ENCODE measurements around the gene MRPS27.

The MRPS27 gene

GRCh38 chr5:72195581-72195980 lies 124.5 kb downstream of the MRPS27 start:
- TF ChIP-seq CREB1 (IDR thresholded peaks at IDR 0.05; ENCODE audit: low read depth), result no peak
- TF ChIP-seq USF1 (IDR thresholded peaks at IDR 0.05), result no peak
- no peak for TF ChIP-seq EP300 (IDR thresholded peaks at IDR 0.05; ENCODE audit: borderline replicate concordance)
- TF ChIP-seq TCF12 (IDR thresholded peaks at IDR 0.05; ENCODE audit: low read depth), result no peak
- no peak for TF ChIP-seq MAX (IDR thresholded peaks at IDR 0.05)

GRCh38 chr5:72194846-72195245 lies 125.2 kb downstream of the MRPS27 start:
- TF ChIP-seq NFIC (IDR thresholded peaks at IDR 0.05) (no peak), CREB1 (IDR thresholded peaks at IDR 0.05; ENCODE audit: low read depth) (no peak), EP300 (IDR thresholded peaks at IDR 0.05; ENCODE audit: borderline replicate concordance) (no peak), MAX (IDR thresholded peaks at IDR 0.05) (no peak), ZBTB7A (IDR thresholded peaks at IDR 0.05; ENCODE audit: low read depth) (no peak), TEAD4 (IDR thresholded peaks at IDR 0.05) (no peak), FOXM1 (IDR thresholded peaks at IDR 0.05; ENCODE audit: borderline replicate concordance, low read depth) (no peak)

GRCh38 chr5:72191404-72191803 lies 128.6 kb downstream of the MRPS27 start:
- no peak for TF ChIP-seq RAD21 (IDR thresholded peaks at IDR 0.05; ENCODE audit: low read depth)
- TF ChIP-seq EP300 (IDR thresholded peaks at IDR 0.05; ENCODE audit: borderline replicate concordance), result no peak
- no peak for TF ChIP-seq NFIC (IDR thresholded peaks at IDR 0.05)
- no peak for TF ChIP-seq TEAD4 (IDR thresholded peaks at IDR 0.05)
- no peak for TF ChIP-seq EGR1 (IDR thresholded peaks at IDR 0.05)
- no peak for TF ChIP-seq ZBTB7A (IDR thresholded peaks at IDR 0.05; ENCODE audit: low read depth)
- no peak for TF ChIP-seq REST (IDR thresholded peaks at IDR 0.05; ENCODE audit: low read depth)
- no peak for TF ChIP-seq YY1 (IDR thresholded peaks at IDR 0.05; ENCODE audit: low read depth)
- TF ChIP-seq USF1 (IDR thresholded peaks at IDR 0.05), result no peak
- no peak for TF ChIP-seq TAF1 (IDR thresholded peaks at IDR 0.05; ENCODE audit: low read depth)
- no peak for TF ChIP-seq CEBPB (IDR thresholded peaks at IDR 0.05)
- no peak for TF ChIP-seq MAX (IDR thresholded peaks at IDR 0.05)
- no peak for TF ChIP-seq TCF12 (IDR thresholded peaks at IDR 0.05; ENCODE audit: low read depth)
- TF ChIP-seq CREB1 (IDR thresholded peaks at IDR 0.05; ENCODE audit: low read depth), result no peak
- TF ChIP-seq FOXM1 (IDR thresholded peaks at IDR 0.05; ENCODE audit: borderline replicate concordance, low read depth), result no peak

GRCh38 chr5:72189146-72189545 lies 130.9 kb downstream of the MRPS27 start:
- TF ChIP-seq CEBPB (IDR thresholded peaks at IDR 0.05) (no peak), TEAD4 (IDR thresholded peaks at IDR 0.05) (no peak), MAX (IDR thresholded peaks at IDR 0.05) (no peak), EP300 (IDR thresholded peaks at IDR 0.05; ENCODE audit: borderline replicate concordance) (no peak), ZBTB7A (IDR thresholded peaks at IDR 0.05; ENCODE audit: low read depth) (no peak), FOXM1 (IDR thresholded peaks at IDR 0.05; ENCODE audit: borderline replicate concordance, low read depth) (no peak), YY1 (IDR thresholded peaks at IDR 0.05; ENCODE audit: low read depth) (no peak), NFIC (IDR thresholded peaks at IDR 0.05) (no peak), TAF1 (IDR thresholded peaks at IDR 0.05; ENCODE audit: low read depth) (no peak), TCF12 (IDR thresholded peaks at IDR 0.05; ENCODE audit: low read depth) (no peak), USF1 (IDR thresholded peaks at IDR 0.05) (no peak), REST (IDR thresholded peaks at IDR 0.05; ENCODE audit: low read depth) (no peak), RAD21 (IDR thresholded peaks at IDR 0.05; ENCODE audit: low read depth) (no peak), EGR1 (IDR thresholded peaks at IDR 0.05) (no peak), CREB1 (IDR thresholded peaks at IDR 0.05; ENCODE audit: low read depth) (no peak)

GRCh38 chr5:72188166-72188565 lies 131.9 kb downstream of the MRPS27 start:
- TF ChIP-seq MAX (IDR thresholded peaks at IDR 0.05) (no peak), REST (IDR thresholded peaks at IDR 0.05; ENCODE audit: low read depth) (no peak), TEAD4 (IDR thresholded peaks at IDR 0.05) (no peak), FOXM1 (IDR thresholded peaks at IDR 0.05; ENCODE audit: borderline replicate concordance, low read depth) (no peak), TCF12 (IDR thresholded peaks at IDR 0.05; ENCODE audit: low read depth) (no peak), RAD21 (IDR thresholded peaks at IDR 0.05; ENCODE audit: low read depth) (no peak), TAF1 (IDR thresholded peaks at IDR 0.05; ENCODE audit: low read depth) (no peak), EP300 (IDR thresholded peaks at IDR 0.05; ENCODE audit: borderline replicate concordance) (no peak), YY1 (IDR thresholded peaks at IDR 0.05; ENCODE audit: low read depth) (no peak), CREB1 (IDR thresholded peaks at IDR 0.05; ENCODE audit: low read depth) (no peak), USF1 (IDR thresholded peaks at IDR 0.05) (no peak), CEBPB (IDR thresholded peaks at IDR 0.05) (no peak), EGR1 (IDR thresholded peaks at IDR 0.05) (no peak), ZBTB7A (IDR thresholded peaks at IDR 0.05; ENCODE audit: low read depth) (no peak), NFIC (IDR thresholded peaks at IDR 0.05) (no peak)

Data from Ishikawa (cell line).